Activated T-cell treated with anti-CD3 and anti-CD28 coated beads, Interleukin-2, amount 50 U/mL, for 24 hours (primary cell): ENCODE data around the gene CCNK.

Experiments used
- DNase-seq: peaks from one replicate; pipeline ENCODE4 v3.0.0-alpha.2; 2020
- H3K27ac Mint-ChIP-seq: 2 replicates; pipeline ENCODE4 v1.8.0; 2020; ENCODE audit warnings: mild to moderate bottlenecking, mixed read lengths
- H3K27me3 Mint-ChIP-seq: 2 replicates; pipeline ENCODE4 v1.8.0; 2020; ENCODE audit warnings: mixed read lengths
- H3K36me3 Mint-ChIP-seq: 2 replicates; pipeline ENCODE4 v1.8.0; 2020; ENCODE audit warnings: low read depth, mixed read lengths
- H3K4me1 Mint-ChIP-seq: 2 replicates; pipeline ENCODE4 v1.8.0; 2020; ENCODE audit warnings: low read depth, mixed read lengths
- H3K4me3 Mint-ChIP-seq: 2 replicates; pipeline ENCODE4 v1.8.0; 2020; ENCODE audit warnings: mild to moderate bottlenecking, moderate library complexity, mixed read lengths
- H3K9me3 Mint-ChIP-seq: 2 replicates; pipeline ENCODE4 v1.8.0; 2020; ENCODE audit warnings: mixed read lengths

Gene CCNK

GRCh38 chr14:99480917-99481744 lies at the start of gene CCNK:
CCNK (plus strand) TSS chr14:99481409; CDS start chr14:99492678, 11,269 bp downstream.
- peaks cover 18% of the 10 kb centered on the region for H3K36me3 Mint-ChIP-seq
- H3K4me1 Mint-ChIP-seq = peaks cover 63% of the 10 kb centered on the region
- peak; percentile 100 for DNase-seq
- H3K9me3 Mint-ChIP-seq = no peaks in the 10 kb centered on the region
- peak within 1 kb of the TSS; percentile 99 for H3K27ac Mint-ChIP-seq
- peak within 1 kb of the TSS; percentile 98 for H3K4me3 Mint-ChIP-seq
- H3K27me3 Mint-ChIP-seq = no peaks in the 10 kb centered on the region

- peaks cover 4% of the 10 kb centered on the region for H3K9me3 Mint-ChIP-seq
- no peak overlapping the region for H3K27ac Mint-ChIP-seq
- H3K36me3 Mint-ChIP-seq = peaks cover 90% of the 10 kb centered on the region
- no peaks in the 10 kb centered on the region for H3K27me3 Mint-ChIP-seq
- H3K4me3 Mint-ChIP-seq = no peak overlapping the region
- no peak for DNase-seq
- peaks cover 26% of the 10 kb centered on the region for H3K4me1 Mint-ChIP-seq
These were observed 49.2 kb upstream of the CCNK start for GRCh38 chr14:99431986-99432385.

GRCh38 chr14:99432485-99432884 lies 48.7 kb upstream of the CCNK start:
- Mint-ChIP-seq H3K36me3 (peaks cover 91% of the 10 kb centered on the region), H3K4me3 (no peak overlapping the region), H3K27ac (no peak overlapping the region), H3K4me1 (peaks cover 31% of the 10 kb centered on the region), H3K27me3 (no peaks in the 10 kb centered on the region), H3K9me3 (peaks cover 4% of the 10 kb centered on the region)
- no peak for DNase-seq

GRCh38 chr14:99435327-99435726 lies 45.9 kb upstream of the CCNK start:
- Mint-ChIP-seq H3K4me1 (peaks cover 38% of the 10 kb centered on the region), H3K27ac (no peak overlapping the region), H3K9me3 (no peaks in the 10 kb centered on the region), H3K36me3 (peaks cover 85% of the 10 kb centered on the region), H3K27me3 (no peaks in the 10 kb centered on the region), H3K4me3 (no peak overlapping the region)
- DNase-seq = no peak

GRCh38 chr14:99436247-99437180 lies 44.7 kb upstream of the CCNK start:
- H3K4me1 Mint-ChIP-seq = peaks cover 33% of the 10 kb centered on the region
- no peaks in the 10 kb centered on the region for H3K27me3 Mint-ChIP-seq
- DNase-seq = no peak
- no peak overlapping the region for H3K4me3 Mint-ChIP-seq
- H3K27ac Mint-ChIP-seq = peak overlapping the region; percentile 76
- no peaks in the 10 kb centered on the region for H3K9me3 Mint-ChIP-seq
- H3K36me3 Mint-ChIP-seq = peaks cover 85% of the 10 kb centered on the region

- Mint-ChIP-seq H3K4me3 (no peak overlapping the region), H3K4me1 (peaks cover 42% of the 10 kb centered on the region), H3K27me3 (no peaks in the 10 kb centered on the region), H3K36me3 (peaks cover 84% of the 10 kb centered on the region), H3K27ac (peak overlapping the region; percentile 76), H3K9me3 (no peaks in the 10 kb centered on the region)
- no peak for DNase-seq
These were observed 43.5 kb upstream of the CCNK start for GRCh38 chr14:99437706-99438105.

GRCh38 chr14:99440278-99440677 lies 40.9 kb upstream of the CCNK start:
- Mint-ChIP-seq H3K36me3 (peaks cover 91% of the 10 kb centered on the region), H3K27ac (no peak overlapping the region), H3K9me3 (no peaks in the 10 kb centered on the region), H3K4me1 (peaks cover 41% of the 10 kb centered on the region), H3K4me3 (no peak overlapping the region), H3K27me3 (no peaks in the 10 kb centered on the region)
- no peak for DNase-seq

GRCh38 chr14:99441157-99441870 lies 39.9 kb upstream of the CCNK start:
- Mint-ChIP-seq H3K4me1 (peaks cover 32% of the 10 kb centered on the region), H3K4me3 (no peak overlapping the region)

GRCh38 chr14:99441918-99442317 lies 39.3 kb upstream of the CCNK start:
- Mint-ChIP-seq H3K9me3 (no peaks in the 10 kb centered on the region), H3K36me3 (peaks cover 90% of the 10 kb centered on the region), H3K4me3 (no peak overlapping the region), H3K4me1 (peaks cover 26% of the 10 kb centered on the region), H3K27me3 (no peaks in the 10 kb centered on the region), H3K27ac (peak overlapping the region; percentile 67)
- no peak for DNase-seq

More at GRCh38 chr14:99441157-99441870, 39.9 kb upstream of the CCNK start:
- no peak for DNase-seq
- Mint-ChIP-seq H3K36me3 (peaks cover 90% of the 10 kb centered on the region), H3K9me3 (no peaks in the 10 kb centered on the region), H3K27ac (no peak overlapping the region), H3K27me3 (no peaks in the 10 kb centered on the region)

- H3K27me3 Mint-ChIP-seq = no peaks in the 10 kb centered on the region
- peaks cover 97% of the 10 kb centered on the region for H3K36me3 Mint-ChIP-seq
- DNase-seq = no peak
- H3K4me1 Mint-ChIP-seq = peaks cover 9% of the 10 kb centered on the region
- H3K4me3 Mint-ChIP-seq = no peak overlapping the region
- no peak overlapping the region for H3K27ac Mint-ChIP-seq
- H3K9me3 Mint-ChIP-seq = no peaks in the 10 kb centered on the region
These were observed 35.3 kb upstream of the CCNK start for GRCh38 chr14:99445931-99446330.

GRCh38 chr14:99447739-99448138 lies 33.5 kb upstream of the CCNK start:
- H3K27ac Mint-ChIP-seq = no peak overlapping the region
- no peaks in the 10 kb centered on the region for H3K4me1 Mint-ChIP-seq
- H3K27me3 Mint-ChIP-seq = no peaks in the 10 kb centered on the region
- peaks cover 98% of the 10 kb centered on the region for H3K36me3 Mint-ChIP-seq
- no peak overlapping the region for H3K4me3 Mint-ChIP-seq
- no peak for DNase-seq
- H3K9me3 Mint-ChIP-seq = no peaks in the 10 kb centered on the region

GRCh38 chr14:99450266-99450665 lies 30.9 kb upstream of the CCNK start:
- Mint-ChIP-seq H3K9me3 (no peaks in the 10 kb centered on the region), H3K27me3 (no peaks in the 10 kb centered on the region), H3K36me3 (peaks cover 97% of the 10 kb centered on the region), H3K4me1 (no peaks in the 10 kb centered on the region), H3K27ac (no peak overlapping the region), H3K4me3 (no peak overlapping the region)
- no peak for DNase-seq

GRCh38 chr14:99451234-99451633 lies 30.0 kb upstream of the CCNK start:
- Mint-ChIP-seq H3K4me1 (no peaks in the 10 kb centered on the region), H3K27me3 (no peaks in the 10 kb centered on the region), H3K9me3 (no peaks in the 10 kb centered on the region), H3K4me3 (no peak overlapping the region), H3K36me3 (peaks cover 97% of the 10 kb centered on the region), H3K27ac (peak overlapping the region; percentile 18)
- DNase-seq = no peak

GRCh38 chr14:99452968-99453367 lies 28.2 kb upstream of the CCNK start:
- no peak for DNase-seq
- Mint-ChIP-seq H3K4me3 (no peak overlapping the region), H3K27ac (no peak overlapping the region), H3K27me3 (no peaks in the 10 kb centered on the region), H3K4me1 (no peaks in the 10 kb centered on the region), H3K9me3 (no peaks in the 10 kb centered on the region), H3K36me3 (peaks cover 93% of the 10 kb centered on the region)
